H1 (cell line): ENCODE measurements around the gene GRM1. TPM values are rescaled to one million over a fixed set of nuclear protein-coding genes. Genes with fewer than 3 reads are reported as not detected.

Experiments
- CTCF ChIA-PET: fragments of 300-600 bp; sonication (Branson Sonifier 250); formaldehyde crosslinking; loops from one replicate; lab custom pipeline; 2021; ENCODE audit not compliant: partially characterized antibody; lab: Charles Lee
- POLR2A ChIA-PET: fragments of 300-600 bp; sonication (Branson Sonifier 250); formaldehyde crosslinking; loops from one replicate; lab custom pipeline; 2021; ENCODE audit warnings: inconsistent platforms; ENCODE audit not compliant: partially characterized antibody; lab: Charles Lee
- DNase-seq, 2 experiments: peaks; one replicate each; pipeline versions ENCODE4 v3.0.0 to v3.0.0-alpha.2; 2010 to 2022; ENCODE audit warnings: low spot score in 2 of 2, low read depth in 1 of 2, mixed read lengths in 1 of 2
- FAIRE-seq: peaks from 2 replicates; lab custom pipeline; 2011; peaks lifted over from hg19 to GRCh38; lab: Jason Lieb, UNC
- H2AFZ ChIP-seq: 2 replicates; pipeline ENCODE4 v1.8.1; 2012; ENCODE audit warnings: low read length, inconsistent platforms
- H2AK5ac ChIP-seq: 2 replicates; pipeline ENCODE4 v1.6.1; 2013; ENCODE audit warnings: low read depth, low read length
- H2BK120ac ChIP-seq: replicated peaks from 2 replicates; pipeline ENCODE3; 2013; ENCODE audit warnings: low read depth, low read length, inconsistent platforms
- H2BK12ac ChIP-seq: 2 replicates; pipeline ENCODE4 v1.6.1; 2013; ENCODE audit warnings: low read depth, low read length
- H2BK15ac ChIP-seq: 2 replicates; pipeline ENCODE4 v1.6.1; 2013; ENCODE audit warnings: low read length
- H2BK20ac ChIP-seq: 2 replicates; pipeline ENCODE4 v1.6.1; 2013; ENCODE audit warnings: low read length
- H2BK5ac ChIP-seq: 2 replicates; pipeline ENCODE4 v1.6.1; 2013; ENCODE audit warnings: low read depth, low read length
- H3K14ac ChIP-seq: 2 replicates; pipeline ENCODE4 v1.6.1; 2013; ENCODE audit warnings: inconsistent platforms; ENCODE audit not compliant: insufficient read length
- H3K18ac ChIP-seq: 2 replicates; pipeline ENCODE4 v1.6.1; 2013; ENCODE audit warnings: low read length; ENCODE audit errors: extremely low read depth
- H3K23ac ChIP-seq: 2 replicates; pipeline ENCODE4 v1.6.1; 2013; ENCODE audit warnings: inconsistent platforms; ENCODE audit not compliant: insufficient read length
- H3K23me2 ChIP-seq: 2 replicates; pipeline ENCODE4 v1.6.1; 2013; ENCODE audit warnings: low read depth, low read length
- H3K27ac ChIP-seq: 2 replicates; pipeline ENCODE4 v1.6.1; 2011; ENCODE audit warnings: low read depth, low read length, inconsistent platforms
- H3K27me3 ChIP-seq, 4 experiments: replicated peaks in 1 of 4; 1 replicate in 1 of 4; 2 replicates in 3 of 4; pipeline versions ENCODE4 v1.6.1 to v1.8.1; 2011 to 2013; ENCODE audit warnings: low read length in 3 of 4, mild to moderate bottlenecking in 3 of 4, inconsistent platforms in 2 of 4, mixed read lengths in 2 of 4, moderate library complexity in 1 of 4; ENCODE audit not compliant: control insufficient read depth in 3 of 4, insufficient read depth in 3 of 4; ENCODE audit errors: extremely low read depth in 1 of 4
- H3K36me3 ChIP-seq, 4 experiments: 2 replicates each; pipeline versions ENCODE4 v1.6.1 to v1.8.1; 2011 to 2013; ENCODE audit warnings: mild to moderate bottlenecking in 4 of 4, low read length in 3 of 4, moderate library complexity in 2 of 4, control low read depth in 1 of 4, inconsistent platforms in 1 of 4; ENCODE audit not compliant: insufficient read depth in 4 of 4, control insufficient read depth in 2 of 4
- H3K4ac ChIP-seq: replicated peaks from 2 replicates; pipeline ENCODE3; 2013; ENCODE audit warnings: low read length, low read depth, mixed read lengths, inconsistent platforms; ENCODE audit not compliant: insufficient read length
- H3K4me1 ChIP-seq, 4 experiments: replicated peaks in 1 of 4; 1 replicate in 1 of 4; 2 replicates in 3 of 4; pipeline versions ENCODE4 v1.6.1 to v1.8.1; 2011 to 2013; ENCODE audit warnings: low read length in 3 of 4, inconsistent platforms in 2 of 4, mixed read lengths in 1 of 4; ENCODE audit not compliant: insufficient read depth in 4 of 4, control insufficient read depth in 3 of 4
- H3K4me2 ChIP-seq, 2 experiments: 2 replicates each; pipeline versions ENCODE4 v1.6.1 to v1.8.1; 2011 to 2013; ENCODE audit warnings: low read depth in 2 of 2, low read length in 2 of 2, control low read depth in 1 of 2, inconsistent platforms in 1 of 2, mild to moderate bottlenecking in 1 of 2; ENCODE audit not compliant: insufficient read depth in 1 of 2
- H3K4me3 ChIP-seq, 4 experiments: fragments of 200-600, 300-600 bp in 1 of 4; sonication (generic), shearing (Covaris generic), sonication (Bioruptor Twin) in 1 of 4; 2 replicates each; pipeline versions ENCODE4 v1.5.1 to v1.8.1; 2011 to 2016; ENCODE audit warnings: low read length in 4 of 4, low read depth in 3 of 4, control low read depth in 2 of 4, inconsistent platforms in 2 of 4, mild to moderate bottlenecking in 2 of 4, mixed read lengths in 1 of 4, moderate library complexity in 1 of 4; ENCODE audit not compliant: insufficient read depth in 2 of 4; ENCODE audit errors: extremely low read depth in 1 of 4
- H3K56ac ChIP-seq: replicated peaks from 2 replicates; pipeline ENCODE3; 2013; ENCODE audit warnings: low read depth, mild to moderate bottlenecking, mixed read lengths, low read length, inconsistent platforms; ENCODE audit not compliant: insufficient read length
- H3K79me1 ChIP-seq: 2 replicates; pipeline ENCODE4 v1.6.1; 2013; ENCODE audit warnings: low read depth, low read length, control low read depth
- H3K79me2 ChIP-seq, 2 experiments: 2 replicates each; pipeline versions ENCODE4 v1.6.1 to v1.8.1; 2012 to 2013; ENCODE audit warnings: low read length in 2 of 2, mild to moderate bottlenecking in 2 of 2, inconsistent platforms in 1 of 2; ENCODE audit not compliant: insufficient read depth in 2 of 2, control insufficient read depth in 1 of 2
- H3K9ac ChIP-seq, 4 experiments: replicated peaks in 1 of 4; 1 replicate in 1 of 4; 2 replicates in 3 of 4; pipeline versions ENCODE4 v1.6.1 to v1.8.1; 2011 to 2013; ENCODE audit warnings: low read depth in 3 of 4, low read length in 3 of 4, control low read depth in 2 of 4, mild to moderate bottlenecking in 2 of 4, moderate library complexity in 2 of 4, inconsistent platforms in 1 of 4; ENCODE audit errors: extremely low read depth in 1 of 4
- H3K9me3 ChIP-seq, 2 experiments: 2 replicates each; pipeline versions ENCODE4 v1.6.1 to v1.8.1; 2012 to 2013; ENCODE audit warnings: mild to moderate bottlenecking in 2 of 2, moderate library complexity in 2 of 2, control low read depth in 1 of 2, inconsistent platforms in 1 of 2, low read depth in 1 of 2, low read length in 1 of 2, mixed read lengths in 1 of 2; ENCODE audit not compliant: insufficient read depth in 2 of 2
- H4K20me1 ChIP-seq, 2 experiments: replicated peaks in 1 of 2; 2 replicates each; pipeline versions ENCODE3 to v1.8.1; 2011 to 2013; ENCODE audit warnings: inconsistent platforms in 2 of 2, low read length in 2 of 2, mild to moderate bottlenecking in 1 of 2; ENCODE audit not compliant: insufficient read depth in 2 of 2, control insufficient read depth in 1 of 2
- H4K5ac ChIP-seq: 2 replicates; pipeline ENCODE4 v1.6.1; 2013; ENCODE audit warnings: low read length, low read depth, mixed read lengths, inconsistent platforms; ENCODE audit not compliant: insufficient read length
- H4K8ac ChIP-seq: 2 replicates; pipeline ENCODE4 v1.8.0; 2013; ENCODE audit warnings: mild to moderate bottlenecking, moderate library complexity, low read length, inconsistent platforms; ENCODE audit not compliant: insufficient read depth; ENCODE audit errors: extremely low read depth
- H4K91ac ChIP-seq: replicated peaks from 2 replicates; pipeline ENCODE3; 2013; ENCODE audit warnings: low read length, mixed read lengths, inconsistent platforms; ENCODE audit not compliant: insufficient read length
- CREB1 ChIP-seq: IDR thresholded peaks from 2 replicates; pipeline ENCODE4 v1.6.1; 2012; ENCODE audit warnings: inconsistent platforms
- EZH2 ChIP-seq: fragments of 200-600 bp; sonication (generic); IDR thresholded peaks from 2 replicates; pipeline ENCODE4 v1.7.1; 2012; ENCODE audit warnings: low read depth, mild to moderate bottlenecking, moderate library complexity, low read length, inconsistent platforms; ENCODE audit not compliant: severe bottlenecking
- POU5F1 ChIP-seq: IDR thresholded peaks from 2 replicates; pipeline ENCODE4 v1.6.1; 2011; ENCODE audit warnings: low read depth, mild to moderate bottlenecking, low read length, moderate library complexity
- ZNF274 ChIP-seq: IDR thresholded peaks from 2 replicates; pipeline ENCODE4 v1.7.0; 2012; ENCODE audit warnings: low read length, borderline replicate concordance; ENCODE audit errors: extremely low read depth
- WGBS, 2 experiments: shearing (Covaris generic) in 1 of 2; methylation state at CpG; one replicate each; pipeline versions ENCODE4 v1.1.6 to v1.1.7; 2013 to 2015; ENCODE audit warnings: low lambda C conversion rate in 2 of 2, mixed read lengths in 2 of 2, inconsistent platforms in 1 of 2, low coverage in 1 of 2, missing lambda C conversion rate in 1 of 2; ENCODE audit not compliant: insufficient replicate concordance in 2 of 2, insufficient coverage in 1 of 2, insufficient read length in 1 of 2; ENCODE audit errors: extremely low coverage in 1 of 2, missing lambda C conversion rate in 1 of 2; 5-methylcytosine and 5-hydroxymethylcytosine counted together
- polyA plus RNA-seq, 7 experiments: library from polyadenylated mRNA; depleted of rRNA in 3 of 7; stranded (reverse) in 5 of 7; unstranded in 2 of 7; fragments of >200 nt in 5 of 7; fragments of 200-250 nt in 2 of 7; gene quantifications; 1 replicate in 5 of 7; 2 replicates in 1 of 7; 4 replicates in 1 of 7; pipeline versions ENCODE4 v1.2.1 to v1.2.3, GENCODE V29; 2011 to 2013; ENCODE audit warnings: missing spikeins in 2 of 7, mixed read lengths in 2 of 7
- total RNA-seq: library from RNA; stranded (reverse); fragmentation: NEBNext Ultra II Directional; extraction: Animal tissue kit (Norgen Biotek cat#: 25700); gene quantifications from 2 replicates; pipeline ENCODE4 v1.2.1, GENCODE V29; 2021

The GRM1 gene
- total and polyA plus RNA-seq, 2 of the 8 experiments (the other 6 are each of a cell fraction or from before 2014, with no cell fraction given): 0.15 to 1.3 TPM

DNA sequence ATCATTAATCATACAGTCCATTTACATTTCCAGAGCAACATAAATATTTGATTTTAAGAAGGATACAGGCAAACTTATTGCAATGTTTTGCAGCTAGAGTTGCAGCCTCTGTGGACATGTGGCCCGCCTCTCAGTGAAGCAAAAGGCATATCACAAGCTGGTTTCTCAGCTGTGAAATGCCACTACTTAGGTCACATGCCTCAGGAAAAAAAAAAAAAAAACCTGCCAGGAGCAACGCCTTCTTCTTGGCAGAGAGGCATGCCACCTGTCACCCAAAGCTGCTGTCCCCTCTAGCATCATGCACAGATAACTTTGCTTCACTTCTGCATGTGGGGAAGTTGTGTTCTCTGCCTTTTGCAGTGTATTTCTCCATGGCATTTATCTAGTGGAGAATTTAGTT lies 18.5 kb downstream of the GRM1 start:
- 87% methylated on average over 2 of the region's 2 CpGs; no CpG with 5 or more reads in 1 of the 2 experiments for WGBS, 2 experiments
- Histone ChIP-seq H2BK120ac (no peak overlapping the region), H3K18ac (no peak overlapping the region), H3K9me3 (no peaks in the 10 kb centered on the region), H4K5ac (no peak overlapping the region), H3K23ac (no peak overlapping the region), H3K79me1 (no peaks in the 10 kb centered on the region), H3K4me1 (no peaks in the 10 kb centered on the region), H3K79me2 (no peaks in the 10 kb centered on the region), H3K9ac (no peak overlapping the region), H2BK5ac (no peak overlapping the region), H3K4me3 (no peak overlapping the region), H3K4ac (no peak overlapping the region), H2BK12ac (no peak overlapping the region), H3K27me3 (no peaks in the 10 kb centered on the region), H3K23me2 (no peaks in the 10 kb centered on the region), H2BK15ac (no peak overlapping the region), H2AK5ac (no peak overlapping the region), H3K56ac (no peak overlapping the region), H3K4me2 (no peak overlapping the region), H4K8ac (no peak overlapping the region), H3K36me3 (no peaks in the 10 kb centered on the region), H2AFZ (no peak overlapping the region), H3K14ac (no peak overlapping the region), H4K91ac (no peak overlapping the region), H3K27ac (no peak overlapping the region), H4K20me1 (no peaks in the 10 kb centered on the region), H2BK20ac (no peak overlapping the region)
- POLR2A ChIA-PET: no interaction called here
- CTCF ChIA-PET: interaction anchor here (1.4 kb wide), 1 partner anchor 9 kb away, joined by 5 read pairs; no protein-coding TSS in a partner anchor
- no peak for DNase-seq
- no peak for FAIRE-seq
- TF ChIP-seq POU5F1 (no peak), CREB1 (no peak), EZH2 (no peak), ZNF274 (no peak)
